ENCODE results near the gene PDS5B. TPM values are rescaled to one million over a fixed set of nuclear protein-coding genes. Genes with fewer than 3 reads are reported as not detected.

The PDS5B gene
- total and polyA plus RNA-seq, 2 donors (not counting 1 experiment from before 2014, with no cell fraction given), result 6.6 to 62.9 TPM

GRCh38 chr13:32659736-32660135, 73.5 kb downstream of the PDS5B start:
- no peak for ATAC-seq (ENCODE audit: low read depth)
- POLR2A ChIA-PET, result no interaction called here
- TF ChIP-seq CTCF (IDR thresholded peaks at IDR 0.05) (no peak), EZH2 (IDR thresholded peaks at IDR 0.05; ENCODE audit: borderline replicate concordance, insufficient read depth, low read depth, low read length, poor library complexity, severe bottlenecking) (no peak)
- Histone ChIP-seq H3K4me2 (replicated peaks; ENCODE audit: low read depth, low read length, poor library complexity, severe bottlenecking) (no peak overlapping the region), H3K9ac (ENCODE audit: low read length) (no peak overlapping the region), H3K27ac (ENCODE audit: low read length in 2 of 2) (no peak overlapping the region), H3K9me3 (ENCODE audit: control extremely low read depth in 1 of 3, control insufficient read depth in 2 of 3, insufficient read depth in 1 of 3, low read length in 2 of 3) (peaks cover 0 to 4% (median 3%) of the 10 kb centered on the region in 3 donors), H4K20me1 (ENCODE audit: control insufficient read depth, insufficient read depth, low read length, poor library complexity, severe bottlenecking) (no peaks in the 10 kb centered on the region), H3K4me3 (ENCODE audit: control extremely low read depth in 1 of 5, extremely low read depth in 1 of 5, insufficient read depth in 1 of 5, low read depth in 2 of 5, low read length in 4 of 5) (no peak overlapping the region), H3K4me1 (ENCODE audit: control insufficient read depth in 2 of 2, insufficient read depth in 2 of 2, low read length in 2 of 2) (no peaks in the 10 kb centered on the region), H3K36me3 (replicated peaks in 1 of 2; ENCODE audit: control extremely low read depth in 1 of 2, control insufficient read depth in 1 of 2, extremely low read depth in 1 of 2, insufficient read depth in 2 of 2, low read length in 1 of 2) (peaks cover 7 to 13% of the 10 kb centered on the region in 2 experiments), H2AFZ (ENCODE audit: insufficient read depth, low read depth, low read length, poor library complexity, severe bottlenecking) (no peak overlapping the region), H3K27me3 (replicated peaks in 1 of 4; ENCODE audit: control extremely low read depth in 1 of 4, control insufficient read depth in 3 of 4, insufficient read depth in 4 of 4, low read length in 3 of 4) (no peaks in the 10 kb centered on the region), H3K79me2 (ENCODE audit: control insufficient read depth, insufficient read depth, low read length) (peaks cover 28% of the 10 kb centered on the region)
- CTCF ChIA-PET, result interaction anchor here (1.4 to 4.0 kb wide), 3 partner anchors 9 to 20 kb away, joined by 4 to 26 read pairs (median 14); no protein-coding TSS in a partner anchor
- peaks cover 12% of the 10 kb centered on the region for H3K4me1 Mint-ChIP-seq
- H3K27me3 Mint-ChIP-seq, result no peaks in the 10 kb centered on the region
- DNase-seq, result no peak
- peaks cover 3% of the 10 kb centered on the region for H3K9me3 Mint-ChIP-seq (ENCODE audit: insufficient read depth)
- WGBS (ENCODE audit: insufficient coverage), result 100% methylated on average over 1 of the region's 1 CpG
- H3K27ac Mint-ChIP-seq, result no peak overlapping the region
- intact Hi-C loops (cut with micrococcal nuclease), result no loop called here
- no peak overlapping the region for H3K4me3 Mint-ChIP-seq

GRCh38 chr13:32660227-32660626, 74.0 kb downstream of the PDS5B start:
- ChIA-PET CTCF (interaction anchor here (1.8 to 4.0 kb wide), 2 partner anchors 9 kb away, joined by 14 to 26 read pairs; no protein-coding TSS in a partner anchor), POLR2A (no interaction called here)

More at GRCh38 chr13:32660227-32660626, 74.0 kb downstream of the PDS5B start:
- H3K79me2 ChIP-seq (ENCODE audit: control insufficient read depth, insufficient read depth, low read length), result peaks cover 24% of the 10 kb centered on the region
- peaks cover 0 to 4% (median 3%) of the 10 kb centered on the region in 3 donors for H3K9me3 ChIP-seq (ENCODE audit: control extremely low read depth in 1 of 3, control insufficient read depth in 2 of 3, insufficient read depth in 1 of 3, low read length in 2 of 3)
- H2AFZ ChIP-seq (ENCODE audit: insufficient read depth, low read depth, low read length, poor library complexity, severe bottlenecking), result no peak overlapping the region
- ATAC-seq (ENCODE audit: low read depth) (no peak), DNase-seq (no peak)
- no peak overlapping the region for H3K9ac ChIP-seq (ENCODE audit: low read length)
- intact Hi-C loops (cut with micrococcal nuclease), result no loop called here
- H3K27ac Mint-ChIP-seq, result no peak overlapping the region
- TF ChIP-seq CTCF (IDR thresholded peaks at IDR 0.05) (no peak), EZH2 (IDR thresholded peaks at IDR 0.05; ENCODE audit: borderline replicate concordance, insufficient read depth, low read depth, low read length, poor library complexity, severe bottlenecking) (no peak)
- no peaks in the 10 kb centered on the region for H3K27me3 Mint-ChIP-seq
- H3K4me2 ChIP-seq (replicated peaks; ENCODE audit: low read depth, low read length, poor library complexity, severe bottlenecking), result no peak overlapping the region
- H3K4me3 Mint-ChIP-seq, result no peak overlapping the region
- WGBS (ENCODE audit: insufficient coverage), result 100% methylated on average over 1 of the region's 2 CpGs
- H3K4me1 ChIP-seq (ENCODE audit: control insufficient read depth in 2 of 2, insufficient read depth in 2 of 2, low read length in 2 of 2), result no peaks in the 10 kb centered on the region
- H3K36me3 ChIP-seq (replicated peaks in 1 of 2; ENCODE audit: control extremely low read depth in 1 of 2, control insufficient read depth in 1 of 2, extremely low read depth in 1 of 2, insufficient read depth in 2 of 2, low read length in 1 of 2), result peaks cover 7 to 13% of the 10 kb centered on the region in 2 experiments
- H3K27ac ChIP-seq (ENCODE audit: low read length in 2 of 2), result no peak overlapping the region
- H4K20me1 ChIP-seq (ENCODE audit: control insufficient read depth, insufficient read depth, low read length, poor library complexity, severe bottlenecking), result no peaks in the 10 kb centered on the region
- no peaks in the 10 kb centered on the region for H3K27me3 ChIP-seq (replicated peaks in 1 of 4; ENCODE audit: control extremely low read depth in 1 of 4, control insufficient read depth in 3 of 4, insufficient read depth in 4 of 4, low read length in 3 of 4)
- H3K9me3 Mint-ChIP-seq (ENCODE audit: insufficient read depth), result peaks cover 3% of the 10 kb centered on the region
- no peak overlapping the region for H3K4me3 ChIP-seq (ENCODE audit: control extremely low read depth in 1 of 5, extremely low read depth in 1 of 5, insufficient read depth in 1 of 5, low read depth in 2 of 5, low read length in 4 of 5)
- H3K4me1 Mint-ChIP-seq, result peaks cover 8% of the 10 kb centered on the region

Measured in B cell (primary cell).